ENCODE measurements around the gene KRT76. TPM values are rescaled to one million over a fixed set of nuclear protein-coding genes. Genes with fewer than 3 reads are reported as not detected.

Gene KRT76
- total RNA-seq, 4 donors from 2014 or later, result not detected

GRCh38 chr12:52759218-52759617, 17.9 kb downstream of the KRT76 start:
- Histone ChIP-seq H3K4me1 (no peaks in the 10 kb centered on the region), H3K4me3 (no peak overlapping the region), H3K36me3 (no peaks in the 10 kb centered on the region), H3K9me3 (peaks cover 0 to 22% (median 18%) of the 10 kb centered on the region in 4 donors), H3K27ac (replicated peaks in 1 of 4) (no peak overlapping the region), H3K27me3 (peaks cover 0 to 34% (median 0%) of the 10 kb centered on the region in 4 donors)
- WGBS, result 31% methylated on average over 2 of the region's 2 CpGs
- TF ChIP-seq EP300 (IDR thresholded peaks at IDR 0.05), result no peak
- TF ChIP-seq POLR2AphosphoS5 (IDR thresholded peaks at IDR 0.05), result no peak
- TF ChIP-seq, protein P1, sequence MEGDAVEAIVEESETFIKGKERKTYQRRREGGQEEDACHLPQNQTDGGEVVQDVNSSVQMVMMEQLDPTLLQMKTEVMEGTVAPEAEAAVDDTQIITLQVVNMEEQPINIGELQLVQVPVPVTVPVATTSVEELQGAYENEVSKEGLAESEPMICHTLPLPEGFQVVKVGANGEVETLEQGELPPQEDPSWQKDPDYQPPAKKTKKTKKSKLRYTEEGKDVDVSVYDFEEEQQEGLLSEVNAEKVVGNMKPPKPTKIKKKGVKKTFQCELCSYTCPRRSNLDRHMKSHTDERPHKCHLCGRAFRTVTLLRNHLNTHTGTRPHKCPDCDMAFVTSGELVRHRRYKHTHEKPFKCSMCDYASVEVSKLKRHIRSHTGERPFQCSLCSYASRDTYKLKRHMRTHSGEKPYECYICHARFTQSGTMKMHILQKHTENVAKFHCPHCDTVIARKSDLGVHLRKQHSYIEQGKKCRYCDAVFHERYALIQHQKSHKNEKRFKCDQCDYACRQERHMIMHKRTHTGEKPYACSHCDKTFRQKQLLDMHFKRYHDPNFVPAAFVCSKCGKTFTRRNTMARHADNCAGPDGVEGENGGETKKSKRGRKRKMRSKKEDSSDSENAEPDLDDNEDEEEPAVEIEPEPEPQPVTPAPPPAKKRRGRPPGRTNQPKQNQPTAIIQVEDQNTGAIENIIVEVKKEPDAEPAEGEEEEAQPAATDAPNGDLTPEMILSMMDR (IDR thresholded peaks at IDR 0.05), result no peak
- no peak for TF ChIP-seq POLR2A (IDR thresholded peaks at IDR 0.05; ENCODE audit: low read depth)
- intact Hi-C loops (cut with DNase I), result no loop called here
- DNase-seq (ENCODE audit: extremely low spot score), result no peak

DNA sequence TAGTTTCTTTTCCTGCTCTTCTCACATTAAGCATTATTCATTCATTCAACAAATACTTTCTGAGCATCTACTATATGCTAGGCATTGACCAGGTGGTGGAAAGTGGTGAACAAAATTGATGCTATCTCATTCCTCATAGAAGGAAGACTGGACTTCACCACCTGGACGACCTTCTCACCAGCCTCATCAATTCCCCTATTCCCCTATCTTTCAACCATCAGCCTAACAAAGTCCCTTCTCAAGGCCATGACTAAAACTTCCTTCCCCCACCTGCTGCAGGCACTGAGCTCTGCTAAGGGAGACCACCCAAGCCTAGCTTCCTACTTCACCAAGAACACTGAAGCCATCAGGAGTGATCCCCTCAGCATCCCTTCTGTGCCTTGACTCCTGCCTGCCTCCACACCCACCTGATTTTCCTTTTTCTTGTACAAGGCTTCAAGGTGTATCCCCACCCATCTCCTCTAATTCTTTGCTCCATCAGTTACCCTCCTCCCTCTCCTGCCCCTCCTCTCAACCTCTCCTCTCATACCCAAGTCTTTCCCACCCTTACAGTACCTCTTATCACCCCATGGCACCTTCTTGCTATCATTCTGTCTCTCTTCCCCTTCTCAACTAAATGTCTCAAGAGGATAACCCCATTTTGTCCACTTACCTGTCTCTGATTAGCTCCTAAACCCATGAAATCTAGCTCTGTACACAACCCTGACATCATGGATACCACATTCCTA, 19.5 kb downstream of the KRT76 start:
- intact Hi-C loops (cut with DNase I), result no loop called here
- H3K27ac ChIP-seq (replicated peaks in 1 of 4), result no peak overlapping the region
- peaks cover 0 to 49% (median 0%) of the 10 kb centered on the region in 4 donors for H3K27me3 ChIP-seq
- H3K9me3 ChIP-seq, result peaks cover 0 to 22% (median 18%) of the 10 kb centered on the region in 4 donors
- no peak for TF ChIP-seq POLR2A (IDR thresholded peaks at IDR 0.05; ENCODE audit: low read depth)
- TF ChIP-seq, protein P1 (IDR thresholded peaks at IDR 0.05), result no peak
- TF ChIP-seq EP300 (IDR thresholded peaks at IDR 0.05), result no peak
- no peak for TF ChIP-seq POLR2AphosphoS5 (IDR thresholded peaks at IDR 0.05)
- no peaks in the 10 kb centered on the region for H3K36me3 ChIP-seq
- no peak overlapping the region for H3K4me3 ChIP-seq
- H3K4me1 ChIP-seq, result no peaks in the 10 kb centered on the region
- DNase-seq (ENCODE audit: extremely low spot score), result no peak
- WGBS, result 29% methylated on average over 1 of the region's 1 CpG

GRCh38 chr12:52756281-52756960, 20.7 kb downstream of the KRT76 start:
- intact Hi-C loops (cut with DNase I), result no loop called here
- Histone ChIP-seq H3K9me3 (peaks cover 0 to 16% (median 13%) of the 10 kb centered on the region in 4 donors), H3K4me3 (no peak overlapping the region), H3K4me1 (no peaks in the 10 kb centered on the region), H3K27ac (replicated peaks in 1 of 4) (no peak overlapping the region), H3K27me3 (peaks cover 0 to 55% (median 0%) of the 10 kb centered on the region in 4 donors), H3K36me3 (no peaks in the 10 kb centered on the region)
- DNase-seq (ENCODE audit: extremely low spot score), result no peak
- TF ChIP-seq EP300 (IDR thresholded peaks at IDR 0.05), result no peak
- TF ChIP-seq, protein P1 (IDR thresholded peaks at IDR 0.05), result no peak
- no peak for TF ChIP-seq POLR2AphosphoS5 (IDR thresholded peaks at IDR 0.05)
- no peak for TF ChIP-seq POLR2A (IDR thresholded peaks at IDR 0.05; ENCODE audit: low read depth)
- WGBS, result 85% methylated on average over 8 of the region's 8 CpGs

GRCh38 chr12:52755533-52755932, 21.6 kb downstream of the KRT76 start:
- Histone ChIP-seq H3K4me1 (no peaks in the 10 kb centered on the region), H3K27me3 (peaks cover 0 to 55% (median 0%) of the 10 kb centered on the region in 4 donors), H3K9me3 (peaks cover 0 to 8% (median 5%) of the 10 kb centered on the region in 4 donors), H3K4me3 (no peak overlapping the region), H3K36me3 (no peaks in the 10 kb centered on the region), H3K27ac (replicated peaks in 1 of 4) (no peak overlapping the region)
- DNase-seq (ENCODE audit: extremely low spot score), result no peak
- 73% methylated on average over 3 of the region's 3 CpGs for WGBS
- TF ChIP-seq, protein P1 (IDR thresholded peaks at IDR 0.05), result no peak
- TF ChIP-seq POLR2AphosphoS5 (IDR thresholded peaks at IDR 0.05) (no peak), POLR2A (IDR thresholded peaks at IDR 0.05; ENCODE audit: low read depth) (no peak)
- intact Hi-C loops (cut with DNase I), result no loop called here

Measured in esophagus muscularis mucosa (tissue), 4 donors.